ENCODE measurements around the gene AMOTL1.

AMOTL1 gene

GRCh38 chr11:94731880-94732601 is 36.1 kb upstream of the AMOTL1 start:
- Histone ChIP-seq H3K36me3 (ENCODE audit: control insufficient read depth, insufficient read depth, low read length) (no peaks in the 10 kb centered on the region), H3K27me3 (ENCODE audit: control insufficient read depth, insufficient read depth, low read length) (no peaks in the 10 kb centered on the region), H3K4me3 (ENCODE audit: low read depth, low read length) (no peak overlapping the region), H3K27ac (ENCODE audit: low read depth, low read length) (peak overlapping the region; percentile 63), H3K4me1 (ENCODE audit: control insufficient read depth, insufficient read depth, low read length) (peaks cover 43% of the 10 kb centered on the region), H3K9me3 (ENCODE audit: control insufficient read depth, insufficient read depth, low read length) (no peaks in the 10 kb centered on the region), H3K9ac (ENCODE audit: low read depth, low read length) (no peak overlapping the region)

- no peaks in the 10 kb centered on the region for H3K9me3 ChIP-seq (ENCODE audit: control insufficient read depth, insufficient read depth, low read length)
- H3K36me3 ChIP-seq (ENCODE audit: control insufficient read depth, insufficient read depth, low read length) = no peaks in the 10 kb centered on the region
- peak overlapping the region; percentile 63 for H3K27ac ChIP-seq (ENCODE audit: low read depth, low read length)
- H3K4me3 ChIP-seq (ENCODE audit: low read depth, low read length) = no peak overlapping the region
- peaks cover 50% of the 10 kb centered on the region for H3K4me1 ChIP-seq (ENCODE audit: control insufficient read depth, insufficient read depth, low read length)
- no peak overlapping the region for H3K9ac ChIP-seq (ENCODE audit: low read depth, low read length)
- no peaks in the 10 kb centered on the region for H3K27me3 ChIP-seq (ENCODE audit: control insufficient read depth, insufficient read depth, low read length)
Observed at GRCh38 chr11:94732617-94733281, 35.4 kb upstream of the AMOTL1 start.

GRCh38 chr11:94734563-94735275 is 33.4 kb upstream of the AMOTL1 start:
- H3K27ac ChIP-seq (ENCODE audit: low read depth, low read length) = peak overlapping the region; percentile 97
- H3K9ac ChIP-seq (ENCODE audit: low read depth, low read length) = no peak overlapping the region
- H3K27me3 ChIP-seq (ENCODE audit: control insufficient read depth, insufficient read depth, low read length) = peaks cover 14% of the 10 kb centered on the region
- H3K4me1 ChIP-seq (ENCODE audit: control insufficient read depth, insufficient read depth, low read length) = peaks cover 65% of the 10 kb centered on the region
- H3K36me3 ChIP-seq (ENCODE audit: control insufficient read depth, insufficient read depth, low read length) = no peaks in the 10 kb centered on the region
- H3K4me3 ChIP-seq (ENCODE audit: low read depth, low read length) = peak overlapping the region; percentile 40; the same call in 1 of the 2 replicates
- no peaks in the 10 kb centered on the region for H3K9me3 ChIP-seq (ENCODE audit: control insufficient read depth, insufficient read depth, low read length)

- Histone ChIP-seq H3K9ac (ENCODE audit: low read depth, low read length) (no peak overlapping the region), H3K4me3 (ENCODE audit: low read depth, low read length) (no peak overlapping the region), H3K27ac (ENCODE audit: low read depth, low read length) (peak overlapping the region; percentile 97), H3K9me3 (ENCODE audit: control insufficient read depth, insufficient read depth, low read length) (no peaks in the 10 kb centered on the region), H3K36me3 (ENCODE audit: control insufficient read depth, insufficient read depth, low read length) (no peaks in the 10 kb centered on the region), H3K27me3 (ENCODE audit: control insufficient read depth, insufficient read depth, low read length) (peaks cover 26% of the 10 kb centered on the region), H3K4me1 (ENCODE audit: control insufficient read depth, insufficient read depth, low read length) (peaks cover 70% of the 10 kb centered on the region)
Observed at GRCh38 chr11:94735907-94736306, 32.2 kb upstream of the AMOTL1 start.

GRCh38 chr11:94737171-94737611 is 31.0 kb upstream of the AMOTL1 start:
- H3K36me3 ChIP-seq (ENCODE audit: control insufficient read depth, insufficient read depth, low read length) = no peaks in the 10 kb centered on the region
- no peak overlapping the region for H3K9ac ChIP-seq (ENCODE audit: low read depth, low read length)
- H3K27ac ChIP-seq (ENCODE audit: low read depth, low read length) = peak overlapping the region; percentile 56
- peaks cover 71% of the 10 kb centered on the region for H3K4me1 ChIP-seq (ENCODE audit: control insufficient read depth, insufficient read depth, low read length)
- no peak overlapping the region for H3K4me3 ChIP-seq (ENCODE audit: low read depth, low read length)
- H3K9me3 ChIP-seq (ENCODE audit: control insufficient read depth, insufficient read depth, low read length) = no peaks in the 10 kb centered on the region
- H3K27me3 ChIP-seq (ENCODE audit: control insufficient read depth, insufficient read depth, low read length) = peaks cover 38% of the 10 kb centered on the region

- peaks cover 42% of the 10 kb centered on the region for H3K27me3 ChIP-seq (ENCODE audit: control insufficient read depth, insufficient read depth, low read length)
- H3K4me3 ChIP-seq (ENCODE audit: low read depth, low read length) = no peak overlapping the region
- no peaks in the 10 kb centered on the region for H3K36me3 ChIP-seq (ENCODE audit: control insufficient read depth, insufficient read depth, low read length)
- no peak overlapping the region for H3K27ac ChIP-seq (ENCODE audit: low read depth, low read length)
- no peak overlapping the region for H3K9ac ChIP-seq (ENCODE audit: low read depth, low read length)
- peaks cover 57% of the 10 kb centered on the region for H3K4me1 ChIP-seq (ENCODE audit: control insufficient read depth, insufficient read depth, low read length)
- H3K9me3 ChIP-seq (ENCODE audit: control insufficient read depth, insufficient read depth, low read length) = no peaks in the 10 kb centered on the region
Observed at GRCh38 chr11:94738746-94739145, 29.4 kb upstream of the AMOTL1 start.

- H3K4me3 ChIP-seq (ENCODE audit: low read depth, low read length) = no peak overlapping the region
- no peaks in the 10 kb centered on the region for H3K9me3 ChIP-seq (ENCODE audit: control insufficient read depth, insufficient read depth, low read length)
- no peak overlapping the region for H3K27ac ChIP-seq (ENCODE audit: low read depth, low read length)
- H3K9ac ChIP-seq (ENCODE audit: low read depth, low read length) = no peak overlapping the region
- H3K27me3 ChIP-seq (ENCODE audit: control insufficient read depth, insufficient read depth, low read length) = peaks cover 42% of the 10 kb centered on the region
- no peaks in the 10 kb centered on the region for H3K36me3 ChIP-seq (ENCODE audit: control insufficient read depth, insufficient read depth, low read length)
- H3K4me1 ChIP-seq (ENCODE audit: control insufficient read depth, insufficient read depth, low read length) = peaks cover 51% of the 10 kb centered on the region
Observed at GRCh38 chr11:94739331-94739730, 28.8 kb upstream of the AMOTL1 start.

GRCh38 chr11:94740083-94741021 is 27.8 kb upstream of the AMOTL1 start:
- H3K4me1 ChIP-seq (ENCODE audit: control insufficient read depth, insufficient read depth, low read length) = peaks cover 41% of the 10 kb centered on the region
- no peaks in the 10 kb centered on the region for H3K36me3 ChIP-seq (ENCODE audit: control insufficient read depth, insufficient read depth, low read length)
- H3K27ac ChIP-seq (ENCODE audit: low read depth, low read length) = no peak overlapping the region
- peaks cover 42% of the 10 kb centered on the region for H3K27me3 ChIP-seq (ENCODE audit: control insufficient read depth, insufficient read depth, low read length)
- H3K4me3 ChIP-seq (ENCODE audit: low read depth, low read length) = peak overlapping the region; percentile 66
- no peaks in the 10 kb centered on the region for H3K9me3 ChIP-seq (ENCODE audit: control insufficient read depth, insufficient read depth, low read length)
- H3K9ac ChIP-seq (ENCODE audit: low read depth, low read length) = peak overlapping the region; percentile 44; the same call in 1 of the 2 replicates

GRCh38 chr11:94741022-94741679 is 27.0 kb upstream of the AMOTL1 start:
- peaks cover 39% of the 10 kb centered on the region for H3K4me1 ChIP-seq (ENCODE audit: control insufficient read depth, insufficient read depth, low read length)
- H3K9me3 ChIP-seq (ENCODE audit: control insufficient read depth, insufficient read depth, low read length) = no peaks in the 10 kb centered on the region
- peak overlapping the region; percentile 44; the same call in 1 of the 2 replicates for H3K9ac ChIP-seq (ENCODE audit: low read depth, low read length)
- peaks cover 42% of the 10 kb centered on the region for H3K27me3 ChIP-seq (ENCODE audit: control insufficient read depth, insufficient read depth, low read length)
- no peak overlapping the region for H3K27ac ChIP-seq (ENCODE audit: low read depth, low read length)
- H3K36me3 ChIP-seq (ENCODE audit: control insufficient read depth, insufficient read depth, low read length) = no peaks in the 10 kb centered on the region
- H3K4me3 ChIP-seq (ENCODE audit: low read depth, low read length) = peak overlapping the region; percentile 66

GRCh38 chr11:94742665-94743064 is 25.5 kb upstream of the AMOTL1 start:
- Histone ChIP-seq H3K4me3 (ENCODE audit: low read depth, low read length) (no peak overlapping the region), H3K36me3 (ENCODE audit: control insufficient read depth, insufficient read depth, low read length) (no peaks in the 10 kb centered on the region), H3K27me3 (ENCODE audit: control insufficient read depth, insufficient read depth, low read length) (peaks cover 42% of the 10 kb centered on the region), H3K4me1 (ENCODE audit: control insufficient read depth, insufficient read depth, low read length) (peaks cover 28% of the 10 kb centered on the region), H3K9me3 (ENCODE audit: control insufficient read depth, insufficient read depth, low read length) (no peaks in the 10 kb centered on the region), H3K9ac (ENCODE audit: low read depth, low read length) (no peak overlapping the region), H3K27ac (ENCODE audit: low read depth, low read length) (no peak overlapping the region)

Data from HUES48 (cell line).